GM12874 (cell line): ENCODE measurements around the gene PRICKLE4.
A peak's percentile ranks its signal among the peaks of the same experiment; 100 is the strongest.

Source experiments
- TF ChIP-seq, protein P1 (sequence below): IDR thresholded peaks from 2 replicates; pipeline ENCODE4 v1.5.1; 2011; ENCODE audit warnings: low read depth, mild to moderate bottlenecking, control low read depth, low read length, moderate library complexity; ENCODE audit not compliant: insufficient read depth

Gene PRICKLE4

DNA sequence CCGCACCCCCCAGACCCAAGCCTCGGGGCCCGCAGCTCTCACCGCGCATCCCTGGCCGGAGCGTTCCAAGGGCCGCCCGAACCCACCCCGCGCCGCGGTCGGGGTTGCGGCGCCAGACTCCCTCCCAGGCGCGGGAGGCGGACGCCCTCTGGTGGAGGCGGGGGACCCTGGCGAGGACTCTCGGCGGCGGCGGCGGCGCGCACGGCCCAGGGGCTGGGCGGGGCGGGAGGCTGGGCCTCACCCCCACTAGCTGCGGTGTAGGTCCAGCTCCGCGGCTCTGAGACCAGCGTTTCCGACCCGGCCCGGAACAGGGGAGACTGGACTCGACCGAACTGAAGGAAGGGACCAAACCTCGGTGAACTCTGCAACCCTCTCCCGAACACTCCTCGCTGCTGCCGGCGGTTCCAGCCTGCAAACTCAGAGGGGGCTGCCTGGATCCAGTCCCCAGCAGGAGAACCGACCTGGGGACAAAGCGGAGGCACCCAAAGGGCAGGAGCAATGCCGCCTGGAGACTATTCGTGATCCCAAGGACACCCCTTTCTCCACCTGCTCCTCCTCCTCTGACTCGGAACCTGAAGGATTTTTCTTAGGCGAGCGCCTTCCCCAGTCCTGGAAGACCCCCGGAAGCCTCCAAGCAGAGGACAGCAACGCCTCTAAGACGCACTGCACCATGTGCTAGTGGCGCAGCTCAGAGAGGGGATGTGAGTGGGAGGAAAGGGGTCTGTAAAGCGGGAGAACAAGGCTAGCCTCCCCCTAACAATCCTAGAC is 6.1 kb downstream of the PRICKLE4 start:
- TF ChIP-seq, protein P1, sequence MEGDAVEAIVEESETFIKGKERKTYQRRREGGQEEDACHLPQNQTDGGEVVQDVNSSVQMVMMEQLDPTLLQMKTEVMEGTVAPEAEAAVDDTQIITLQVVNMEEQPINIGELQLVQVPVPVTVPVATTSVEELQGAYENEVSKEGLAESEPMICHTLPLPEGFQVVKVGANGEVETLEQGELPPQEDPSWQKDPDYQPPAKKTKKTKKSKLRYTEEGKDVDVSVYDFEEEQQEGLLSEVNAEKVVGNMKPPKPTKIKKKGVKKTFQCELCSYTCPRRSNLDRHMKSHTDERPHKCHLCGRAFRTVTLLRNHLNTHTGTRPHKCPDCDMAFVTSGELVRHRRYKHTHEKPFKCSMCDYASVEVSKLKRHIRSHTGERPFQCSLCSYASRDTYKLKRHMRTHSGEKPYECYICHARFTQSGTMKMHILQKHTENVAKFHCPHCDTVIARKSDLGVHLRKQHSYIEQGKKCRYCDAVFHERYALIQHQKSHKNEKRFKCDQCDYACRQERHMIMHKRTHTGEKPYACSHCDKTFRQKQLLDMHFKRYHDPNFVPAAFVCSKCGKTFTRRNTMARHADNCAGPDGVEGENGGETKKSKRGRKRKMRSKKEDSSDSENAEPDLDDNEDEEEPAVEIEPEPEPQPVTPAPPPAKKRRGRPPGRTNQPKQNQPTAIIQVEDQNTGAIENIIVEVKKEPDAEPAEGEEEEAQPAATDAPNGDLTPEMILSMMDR = peak; percentile 83

DNA sequence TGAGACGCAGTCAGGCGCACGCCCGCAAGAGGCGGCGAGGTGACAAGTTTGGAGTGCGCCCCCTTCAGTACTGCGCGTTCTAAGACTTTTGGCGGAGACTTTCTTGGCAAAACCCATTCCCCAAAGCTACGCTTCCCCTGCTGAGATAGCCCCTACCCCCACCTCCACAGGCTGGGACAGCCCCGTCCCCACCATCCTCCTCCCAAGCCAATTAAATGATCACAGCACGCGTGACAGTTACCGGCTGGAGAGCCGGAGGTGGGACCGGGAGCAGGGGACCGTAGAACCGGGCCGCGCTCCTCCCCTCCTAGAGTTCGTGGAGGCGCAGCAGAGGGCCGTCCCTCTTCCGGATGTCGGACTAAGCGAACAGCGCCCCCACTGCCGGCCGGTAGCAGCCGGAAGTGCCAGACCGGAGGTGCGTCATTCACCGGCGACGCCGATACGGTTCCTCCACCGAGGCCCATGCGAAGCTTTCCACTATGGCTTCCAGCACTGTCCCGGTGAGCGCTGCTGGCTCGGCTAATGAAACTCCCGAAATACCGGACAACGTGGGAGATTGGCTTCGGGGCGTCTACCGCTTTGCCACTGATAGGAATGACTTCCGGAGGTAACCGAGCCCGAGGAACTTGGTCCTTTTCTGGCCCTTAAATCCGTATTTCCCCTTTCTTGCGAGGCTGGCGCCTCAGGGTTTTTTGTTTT is 6.8 kb downstream of the PRICKLE4 start, which contains the start of gene TOMM6:
TOMM6 (plus strand) TSS at position 476 of the 699 bp plus-strand sequence; CDS start at position 480, 4 bp downstream.
- TF ChIP-seq, protein P1 = peak; percentile 91

DNA sequence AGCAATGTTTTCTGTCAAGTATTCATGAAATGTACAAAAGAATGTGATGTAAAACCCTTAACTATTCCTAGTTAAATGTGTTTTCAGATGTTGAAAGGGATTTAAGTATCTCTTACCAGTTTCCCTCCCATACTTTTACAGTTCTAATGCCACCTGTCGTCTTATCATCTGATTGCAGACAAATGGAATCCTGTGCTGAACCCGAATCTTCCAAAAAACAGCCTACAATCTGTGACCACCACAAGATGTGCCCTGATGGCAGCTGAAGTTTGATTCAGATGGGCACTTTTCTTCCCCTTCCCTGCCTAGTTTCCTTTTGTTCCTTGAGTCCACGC is 8.8 kb downstream of the PRICKLE4 start:
- TF ChIP-seq, protein P1 = no peak

DNA sequence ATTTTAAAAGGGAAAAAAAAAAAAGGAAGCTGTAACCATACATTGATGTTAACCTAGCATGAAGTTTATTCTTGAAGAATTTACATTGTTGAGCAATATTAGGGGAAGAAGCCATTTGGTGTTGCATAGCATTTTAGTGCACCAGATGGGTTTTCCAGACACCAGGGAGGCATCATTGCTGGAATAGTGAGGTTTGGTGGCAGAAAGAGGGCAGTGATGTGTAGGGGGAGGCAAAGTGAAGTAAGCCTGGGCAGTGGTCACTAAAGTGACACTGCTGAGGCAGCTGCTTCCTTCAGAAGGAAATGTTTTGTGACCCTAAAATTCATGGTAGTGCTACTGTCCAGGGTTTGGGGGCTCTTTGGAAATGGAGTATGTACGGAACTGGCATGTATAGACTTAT is 9.5 kb downstream of the PRICKLE4 start:
- TF ChIP-seq, protein P1 = no peak

DNA sequence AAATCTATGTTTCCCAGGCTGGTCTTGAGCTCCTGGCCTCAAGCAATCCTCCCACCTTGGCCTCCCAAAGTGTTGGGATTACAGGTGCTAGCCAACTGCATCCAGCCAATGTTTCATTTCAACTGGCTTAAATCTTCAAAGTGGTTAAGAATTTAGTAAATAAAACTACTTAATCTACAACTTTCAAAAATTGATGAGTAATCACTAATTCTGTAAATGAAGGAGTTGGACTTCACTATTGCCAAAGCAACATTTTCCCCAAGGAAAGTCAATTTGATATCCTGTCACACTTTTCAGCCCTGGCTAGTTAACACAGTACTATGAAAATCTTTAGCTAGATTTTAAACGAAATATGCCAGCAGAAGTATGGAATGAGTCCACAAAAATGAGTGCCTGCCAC is 10.7 kb downstream of the PRICKLE4 start:
- TF ChIP-seq, protein P1 = no peak

DNA sequence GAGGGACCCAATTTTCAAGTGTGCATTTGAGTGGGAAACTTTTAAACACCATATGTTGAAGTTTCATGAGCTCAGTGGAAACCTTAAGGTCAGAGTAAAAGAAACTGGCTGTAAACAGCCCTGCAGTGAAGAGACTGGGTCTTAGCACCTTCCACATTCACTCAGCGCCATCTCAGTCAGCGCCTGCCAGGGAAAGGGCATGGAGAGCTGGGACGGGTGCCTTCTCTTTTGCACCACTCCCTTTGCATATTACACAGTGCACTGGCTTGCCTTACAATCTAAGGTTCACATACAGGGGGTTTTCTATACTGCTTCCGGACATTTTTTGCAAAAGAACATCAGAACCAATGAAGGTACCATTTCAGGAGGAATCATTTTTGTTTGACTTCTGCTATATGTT is 11.4 kb downstream of the PRICKLE4 start:
- TF ChIP-seq, protein P1 = no peak

DNA sequence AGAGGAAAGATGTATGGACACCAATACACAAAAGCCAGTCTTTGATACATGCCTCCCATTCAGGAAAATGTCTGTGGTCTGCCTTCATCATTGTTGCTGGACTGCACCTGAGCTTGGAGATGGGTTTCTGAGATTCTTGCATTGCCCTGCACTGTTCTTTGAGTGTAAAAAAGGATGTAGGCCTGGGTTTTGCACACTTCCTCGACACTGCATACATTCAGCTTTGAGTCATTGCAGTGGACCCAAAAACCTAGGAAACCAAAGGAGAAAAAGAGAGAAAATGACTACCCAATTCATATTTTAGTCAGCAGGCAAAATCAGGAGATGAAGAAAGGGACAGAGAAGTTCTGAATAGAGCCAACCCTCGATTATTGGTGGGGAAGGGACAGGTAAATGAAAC is 15.9 kb downstream of the PRICKLE4 start:
- TF ChIP-seq, protein P1 = no peak
